Choroid plexus epithelial cell (primary cell): Measurements from ENCODE around the gene TCF4.

Experiments
- DNase-seq: peaks from one replicate; pipeline ENCODE4 v3.0.0-alpha.2; 2010; ENCODE audit warnings: low read depth
- H3K4me3 ChIP-seq: 2 replicates; pipeline ENCODE4 v1.5.1; 2011; ENCODE audit warnings: low read depth, mild to moderate bottlenecking, control low read depth, low read length, moderate library complexity
- TF ChIP-seq, protein P1 (sequence below): conservative IDR thresholded peaks from 2 replicates; pipeline ENCODE4 v1.5.1; 2011; ENCODE audit warnings: low read depth, mild to moderate bottlenecking, control low read depth, inconsistent platforms, low read length, moderate library complexity

TCF4 gene

DNA sequence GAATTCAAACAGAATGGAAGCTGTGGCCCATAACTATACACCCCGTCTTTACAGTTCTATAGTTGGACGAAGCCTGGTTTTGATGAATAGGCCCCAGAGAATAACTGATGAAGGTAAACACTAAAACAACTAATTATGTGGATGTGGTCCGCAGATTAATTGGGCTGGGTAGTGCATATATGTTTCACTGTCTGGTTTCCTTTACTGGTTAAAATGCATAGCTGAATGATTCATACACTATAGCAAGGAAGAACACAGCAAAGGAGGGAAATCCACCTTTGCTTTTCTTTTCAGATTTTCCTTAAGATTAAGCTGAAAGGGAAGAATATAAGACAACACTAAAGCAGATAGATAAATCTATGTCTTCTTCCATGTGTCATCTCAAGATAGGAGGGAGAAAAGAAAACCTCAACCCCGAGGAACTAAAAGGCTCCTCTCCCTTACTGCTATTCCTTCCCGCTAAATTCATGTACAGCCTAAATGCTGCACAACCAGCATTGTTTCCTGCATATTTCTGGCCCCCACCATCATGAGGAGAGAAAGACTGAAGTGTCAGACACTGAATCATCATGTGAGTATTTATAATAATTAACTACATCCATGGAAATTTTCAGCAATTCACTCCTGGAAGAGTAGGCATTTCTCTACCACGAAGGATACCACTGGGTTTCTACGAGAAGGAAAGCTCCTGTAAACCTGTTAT lies 331.6 kb downstream of the TCF4 start:
- H3K4me3 ChIP-seq, result no peak overlapping the region
- TF ChIP-seq, protein P1, sequence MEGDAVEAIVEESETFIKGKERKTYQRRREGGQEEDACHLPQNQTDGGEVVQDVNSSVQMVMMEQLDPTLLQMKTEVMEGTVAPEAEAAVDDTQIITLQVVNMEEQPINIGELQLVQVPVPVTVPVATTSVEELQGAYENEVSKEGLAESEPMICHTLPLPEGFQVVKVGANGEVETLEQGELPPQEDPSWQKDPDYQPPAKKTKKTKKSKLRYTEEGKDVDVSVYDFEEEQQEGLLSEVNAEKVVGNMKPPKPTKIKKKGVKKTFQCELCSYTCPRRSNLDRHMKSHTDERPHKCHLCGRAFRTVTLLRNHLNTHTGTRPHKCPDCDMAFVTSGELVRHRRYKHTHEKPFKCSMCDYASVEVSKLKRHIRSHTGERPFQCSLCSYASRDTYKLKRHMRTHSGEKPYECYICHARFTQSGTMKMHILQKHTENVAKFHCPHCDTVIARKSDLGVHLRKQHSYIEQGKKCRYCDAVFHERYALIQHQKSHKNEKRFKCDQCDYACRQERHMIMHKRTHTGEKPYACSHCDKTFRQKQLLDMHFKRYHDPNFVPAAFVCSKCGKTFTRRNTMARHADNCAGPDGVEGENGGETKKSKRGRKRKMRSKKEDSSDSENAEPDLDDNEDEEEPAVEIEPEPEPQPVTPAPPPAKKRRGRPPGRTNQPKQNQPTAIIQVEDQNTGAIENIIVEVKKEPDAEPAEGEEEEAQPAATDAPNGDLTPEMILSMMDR, result no peak
- no peak for DNase-seq

DNA sequence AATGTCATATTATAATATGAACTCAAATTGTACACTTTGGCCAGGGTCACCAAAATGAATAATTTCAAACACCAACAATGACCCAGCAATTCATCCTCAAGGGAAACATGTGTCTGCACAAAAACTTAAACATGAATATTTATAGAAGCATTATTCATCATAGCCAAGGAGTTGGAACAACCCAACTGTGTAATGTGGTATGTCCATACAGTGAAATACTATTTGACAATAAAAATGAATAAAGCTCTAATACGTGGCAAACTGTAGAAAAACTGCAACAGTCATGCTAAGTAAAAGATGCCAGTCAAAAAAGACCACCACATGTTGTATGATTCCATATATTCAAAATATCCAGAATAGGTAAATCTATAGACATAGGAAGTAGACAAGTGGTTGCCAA lies 334.2 kb downstream of the TCF4 start:
- no peak overlapping the region for H3K4me3 ChIP-seq
- no peak for DNase-seq
- TF ChIP-seq, protein P1, result no peak

DNA sequence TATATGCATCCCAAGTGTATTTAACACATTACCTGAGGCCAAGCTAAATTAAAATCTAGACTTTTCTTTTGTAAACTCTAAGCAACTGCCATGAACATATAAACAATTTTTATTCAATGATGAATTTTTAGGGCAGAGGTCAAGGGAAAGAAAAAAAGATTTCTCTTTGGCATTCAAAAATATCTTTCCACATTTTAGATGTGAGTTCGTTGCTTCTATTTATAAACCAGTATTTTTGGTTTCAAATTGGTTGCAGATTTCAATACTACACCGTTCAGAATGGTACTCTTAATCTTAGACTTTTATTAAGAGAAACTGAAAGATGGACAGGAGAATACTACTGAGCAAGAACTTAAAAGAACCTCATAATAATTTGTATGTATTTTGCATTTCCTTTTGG lies 335.1 kb downstream of the TCF4 start:
- no peak for DNase-seq
- H3K4me3 ChIP-seq, result no peak overlapping the region
- TF ChIP-seq, protein P1, result no peak

DNA sequence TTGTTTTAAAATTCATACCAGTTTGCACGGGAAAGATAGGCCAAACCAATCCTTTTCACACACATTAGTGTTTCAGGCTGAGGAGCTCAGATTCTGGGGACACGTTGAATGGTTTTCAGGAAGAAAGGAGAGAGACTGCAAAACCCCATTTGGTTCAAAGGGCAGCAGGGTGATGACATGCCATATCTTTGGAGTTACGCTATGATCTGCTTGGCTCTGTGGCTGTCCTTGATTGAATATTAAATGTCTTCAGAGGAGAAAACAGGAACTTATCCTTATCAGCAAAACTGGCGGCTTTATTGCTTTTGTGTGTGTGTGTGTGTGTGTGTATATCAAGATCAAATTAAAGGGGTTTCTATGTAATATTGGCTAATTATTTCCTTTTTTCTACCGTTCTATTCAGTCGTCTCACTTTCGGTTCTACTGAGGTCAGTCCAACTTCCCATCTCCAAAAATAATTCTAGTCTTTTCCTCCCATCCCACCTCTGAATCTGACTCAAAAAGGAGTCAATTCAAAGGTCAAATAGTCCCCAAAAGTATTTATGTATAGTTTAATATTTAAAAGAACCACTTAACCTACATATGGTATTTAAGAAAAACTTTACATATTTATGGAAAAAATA lies 335.8 kb downstream of the TCF4 start:
- TF ChIP-seq, protein P1, result no peak
- peak overlapping the region; percentile 12 for H3K4me3 ChIP-seq
- DNase-seq, result peak; percentile 28

DNA sequence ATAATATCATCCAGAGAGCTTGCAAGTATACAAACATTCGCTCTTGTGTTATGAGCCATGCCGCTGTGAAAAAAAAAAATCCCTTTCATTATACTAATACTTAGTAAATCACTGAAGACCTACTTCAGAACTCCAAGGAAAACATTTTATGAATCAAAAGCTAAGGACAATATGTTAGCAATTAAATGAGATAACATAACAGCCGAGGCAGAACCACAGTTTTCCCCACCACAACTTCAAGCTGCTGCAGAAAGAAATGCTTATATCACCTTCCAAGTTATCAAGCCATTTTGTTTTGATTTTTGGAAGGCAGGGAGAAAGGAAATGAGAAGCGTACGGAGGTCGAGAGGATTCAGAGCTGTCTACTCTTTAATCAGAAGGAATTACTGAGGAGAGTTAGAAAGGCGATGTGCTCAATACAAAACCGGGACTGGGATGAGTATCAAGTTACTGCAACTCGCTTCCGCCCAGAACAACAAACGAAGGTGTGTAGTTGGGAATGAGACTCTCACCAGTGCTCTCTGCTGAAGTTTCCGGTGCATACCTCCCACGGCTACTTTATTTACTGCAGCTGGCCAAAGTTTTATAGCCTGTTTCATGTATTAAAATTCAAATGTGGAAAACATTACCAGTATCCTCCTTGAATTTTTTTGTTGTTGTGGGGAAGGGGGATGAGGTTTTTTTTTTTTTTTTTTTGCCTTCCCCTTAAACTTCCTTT lies 336.6 kb downstream of the TCF4 start:
- peak; percentile 72 for DNase-seq
- peak overlapping the region; percentile 39 for H3K4me3 ChIP-seq
- TF ChIP-seq, protein P1, result no peak

DNA sequence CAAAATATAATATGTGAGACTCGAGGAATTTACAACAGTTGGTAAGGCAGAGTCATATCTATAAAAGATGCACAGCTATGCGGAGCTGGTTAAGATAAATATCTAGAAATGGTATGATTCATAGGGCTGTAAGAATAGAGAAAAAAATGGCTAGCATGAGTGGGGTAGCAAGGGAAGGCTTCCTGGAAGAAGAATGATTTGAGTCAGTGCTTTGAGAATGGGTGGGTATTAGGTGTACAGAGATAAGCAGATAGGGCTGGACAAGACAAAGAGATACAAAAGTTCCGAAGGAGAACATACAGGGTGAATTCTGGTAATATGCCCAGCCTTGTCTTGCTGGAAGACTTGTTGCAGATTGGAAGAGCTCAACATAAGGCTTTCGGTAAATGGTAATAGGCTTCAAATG lies 337.2 kb downstream of the TCF4 start:
- DNase-seq, result peak; percentile 47
- TF ChIP-seq, protein P1, result no peak
- H3K4me3 ChIP-seq, result peak overlapping the region; percentile 2
